HG02610 (cell line): ENCODE measurements around the gene ASCL4.

Source experiments
- ATAC-seq: cut with Tn5 transposase; IDR thresholded peaks from one replicate; pipeline ENCODE4 v1.9.1; 2021; ENCODE audit warnings: mild to moderate bottlenecking, moderate library complexity; ENCODE audit not compliant: unreplicated experiment

The ASCL4 gene

GRCh38 chr12:107778383-107779025 is 4.0 kb downstream of the ASCL4 start:
- ATAC-seq, result no peak

GRCh38 chr12:107779077-107779831 is 4.8 kb downstream of the ASCL4 start:
- ATAC-seq, result peak; percentile 71

GRCh38 chr12:107780298-107780697 is 5.8 kb downstream of the ASCL4 start:
- ATAC-seq, result no peak

- ATAC-seq, result no peak
Measured at GRCh38 chr12:107782067-107782466, 7.6 kb downstream of the ASCL4 start.

GRCh38 chr12:107783406-107784376 is 9.2 kb downstream of the ASCL4 start:
- ATAC-seq, result peak; percentile 67

- no peak for ATAC-seq
Measured at GRCh38 chr12:107788281-107788680, 13.8 kb downstream of the ASCL4 start.

GRCh38 chr12:107788690-107789458 is 14.4 kb downstream of the ASCL4 start:
- no peak for ATAC-seq

GRCh38 chr12:107791465-107792089 is 17.1 kb downstream of the ASCL4 start:
- no peak for ATAC-seq

- ATAC-seq, result no peak
Measured at GRCh38 chr12:107794451-107794850, 19.9 kb downstream of the ASCL4 start.

- ATAC-seq, result no peak
Measured at GRCh38 chr12:107798580-107798979, 24.1 kb downstream of the ASCL4 start.

- ATAC-seq, result no peak
Measured at GRCh38 chr12:107801150-107801549, 26.6 kb downstream of the ASCL4 start.

- ATAC-seq, result no peak
Measured at GRCh38 chr12:107803092-107803491, 28.6 kb downstream of the ASCL4 start.

- no peak for ATAC-seq
Measured at GRCh38 chr12:107805488-107806180, 31.1 kb downstream of the ASCL4 start.

- ATAC-seq, result no peak
Measured at GRCh38 chr12:107807471-107808150, 33.1 kb downstream of the ASCL4 start.

GRCh38 chr12:107817250-107817649 is 42.7 kb downstream of the ASCL4 start:
- no peak for ATAC-seq

GRCh38 chr12:107818984-107819383 is 44.5 kb downstream of the ASCL4 start:
- no peak for ATAC-seq

- no peak for ATAC-seq
Measured at GRCh38 chr12:107822356-107822755, 47.9 kb downstream of the ASCL4 start.
